Subcutaneous adipose tissue (tissue), 4 donors: ENCODE results near the gene RNPEP. TPM values are rescaled to one million over a fixed set of nuclear protein-coding genes. Genes with fewer than 3 reads are reported as not detected.

ENCODE experiments used
- total RNA-seq, 4 donors: library from RNA; depleted of rRNA; stranded (reverse); fragments of >200 nt; gene quantifications; one replicate each; pipeline ENCODE4 v1.1.0, GENCODE V29; 2016
- TF ChIP-seq, protein P1 (sequence below): fragments of 450-650 bp; IDR thresholded peaks from one replicate; pipeline ENCODE4 v1.5.1; 2016; ENCODE audit warnings: low read depth, mild to moderate bottlenecking, control low read depth, antibody characterized with exemption, moderate library complexity

RNPEP gene
- total RNA-seq, 4 donors from 2014 or later, result 38.5 to 68.8 (median 47.7) TPM

DNA sequence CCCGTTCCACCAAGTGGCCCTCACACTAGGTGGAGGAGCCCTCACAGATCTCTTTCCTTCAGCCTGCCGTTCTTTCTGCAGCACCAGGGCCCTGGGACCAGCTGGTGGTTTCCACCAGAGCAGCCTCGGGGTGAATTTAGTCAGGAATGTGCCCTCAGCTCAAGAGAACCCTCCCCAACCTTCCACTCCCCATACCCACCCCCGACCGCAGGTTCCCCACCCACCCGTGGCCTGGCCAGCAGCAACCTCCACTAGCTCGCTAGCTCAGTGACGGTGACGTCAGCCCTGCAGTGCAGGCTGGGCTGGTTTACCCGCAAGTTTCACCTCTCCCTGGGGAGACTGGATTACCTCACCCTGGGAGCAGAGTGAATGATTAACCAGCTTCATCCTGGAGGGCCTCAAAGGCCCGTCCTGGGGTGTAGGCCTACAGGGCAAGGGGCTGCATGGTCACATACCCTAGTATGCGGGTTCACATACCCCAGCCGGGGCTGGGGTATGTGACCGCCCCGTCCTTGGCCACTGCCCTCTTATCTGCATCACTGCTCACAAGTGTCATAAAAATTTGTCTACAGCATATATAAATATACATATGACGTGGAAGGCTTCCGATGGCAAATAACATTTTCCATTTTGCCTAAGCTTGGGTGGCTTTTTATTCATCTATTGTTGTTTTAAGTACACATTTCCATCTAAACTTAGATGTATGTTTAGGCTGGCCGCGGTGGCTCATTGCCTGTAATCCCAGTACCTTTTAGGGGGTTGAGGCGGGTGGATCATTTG lies 52.4 kb downstream of the RNPEP start:
- TF ChIP-seq, protein P1, sequence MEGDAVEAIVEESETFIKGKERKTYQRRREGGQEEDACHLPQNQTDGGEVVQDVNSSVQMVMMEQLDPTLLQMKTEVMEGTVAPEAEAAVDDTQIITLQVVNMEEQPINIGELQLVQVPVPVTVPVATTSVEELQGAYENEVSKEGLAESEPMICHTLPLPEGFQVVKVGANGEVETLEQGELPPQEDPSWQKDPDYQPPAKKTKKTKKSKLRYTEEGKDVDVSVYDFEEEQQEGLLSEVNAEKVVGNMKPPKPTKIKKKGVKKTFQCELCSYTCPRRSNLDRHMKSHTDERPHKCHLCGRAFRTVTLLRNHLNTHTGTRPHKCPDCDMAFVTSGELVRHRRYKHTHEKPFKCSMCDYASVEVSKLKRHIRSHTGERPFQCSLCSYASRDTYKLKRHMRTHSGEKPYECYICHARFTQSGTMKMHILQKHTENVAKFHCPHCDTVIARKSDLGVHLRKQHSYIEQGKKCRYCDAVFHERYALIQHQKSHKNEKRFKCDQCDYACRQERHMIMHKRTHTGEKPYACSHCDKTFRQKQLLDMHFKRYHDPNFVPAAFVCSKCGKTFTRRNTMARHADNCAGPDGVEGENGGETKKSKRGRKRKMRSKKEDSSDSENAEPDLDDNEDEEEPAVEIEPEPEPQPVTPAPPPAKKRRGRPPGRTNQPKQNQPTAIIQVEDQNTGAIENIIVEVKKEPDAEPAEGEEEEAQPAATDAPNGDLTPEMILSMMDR, result no peak

DNA sequence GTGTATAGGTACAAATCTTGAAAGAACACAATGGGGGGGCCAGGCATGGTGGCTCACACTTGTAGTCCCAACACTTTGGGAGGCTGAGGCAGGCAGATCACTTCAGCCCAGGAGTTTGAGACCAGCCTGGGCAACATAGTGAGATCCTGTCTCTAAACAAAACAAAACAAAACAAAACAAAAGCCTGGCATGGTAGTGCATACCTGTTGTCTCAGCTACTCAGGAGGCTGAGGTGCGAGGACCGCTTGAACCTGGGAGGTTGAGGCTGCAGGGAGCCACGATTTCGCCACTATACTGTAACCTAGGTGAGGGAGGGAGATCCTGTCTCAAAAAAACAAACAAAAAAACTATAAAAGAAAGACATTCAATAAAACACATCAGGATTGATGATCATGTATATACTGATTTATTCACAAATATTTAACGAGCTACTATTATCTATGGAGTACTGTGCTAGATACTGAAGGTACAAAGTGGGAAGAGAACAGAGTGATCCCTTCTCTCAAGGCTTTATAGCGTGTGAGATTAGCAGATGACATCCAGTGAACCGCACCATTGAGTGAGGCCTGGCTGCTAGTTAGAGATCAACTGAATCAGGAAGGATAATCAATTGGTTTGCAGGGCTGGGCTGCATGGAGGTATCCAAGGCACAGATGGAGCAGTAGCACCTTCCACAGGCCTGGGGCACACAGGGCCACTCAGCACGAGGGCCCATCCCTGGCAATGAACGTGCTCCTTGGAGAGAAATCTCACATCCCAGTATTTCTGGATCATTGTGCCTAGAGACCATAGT lies 54.3 kb downstream of the RNPEP start:
- TF ChIP-seq, protein P1, result no peak

DNA sequence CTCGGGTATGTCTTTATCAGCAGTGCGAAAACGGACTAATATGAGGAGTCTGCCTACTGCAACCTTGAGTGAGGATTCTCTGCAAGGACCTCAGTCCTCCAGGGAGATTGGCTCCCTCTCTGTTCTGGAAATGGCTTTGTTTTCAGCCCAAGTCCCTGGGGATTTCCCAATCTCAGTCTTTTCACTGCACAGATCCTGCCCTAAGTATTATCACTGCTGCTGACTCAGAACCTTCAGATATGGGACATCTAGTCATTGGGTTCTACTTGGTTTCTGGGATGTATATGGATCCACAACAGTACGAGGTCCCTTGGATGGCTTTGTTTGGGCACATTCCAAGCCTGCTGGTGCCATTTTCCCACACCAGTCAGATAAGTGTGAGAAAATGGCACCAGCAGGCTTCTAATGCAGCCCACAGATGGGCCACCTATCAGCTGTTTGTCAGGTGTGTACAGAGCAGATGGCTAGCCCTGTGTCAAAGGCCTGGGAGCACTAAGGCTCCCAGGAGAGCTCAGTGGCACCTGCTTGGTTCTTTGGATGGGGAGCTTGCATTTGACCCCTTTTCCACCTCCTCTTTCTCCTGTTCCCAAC lies 55.4 kb downstream of the RNPEP start:
- TF ChIP-seq, protein P1, result no peak

DNA sequence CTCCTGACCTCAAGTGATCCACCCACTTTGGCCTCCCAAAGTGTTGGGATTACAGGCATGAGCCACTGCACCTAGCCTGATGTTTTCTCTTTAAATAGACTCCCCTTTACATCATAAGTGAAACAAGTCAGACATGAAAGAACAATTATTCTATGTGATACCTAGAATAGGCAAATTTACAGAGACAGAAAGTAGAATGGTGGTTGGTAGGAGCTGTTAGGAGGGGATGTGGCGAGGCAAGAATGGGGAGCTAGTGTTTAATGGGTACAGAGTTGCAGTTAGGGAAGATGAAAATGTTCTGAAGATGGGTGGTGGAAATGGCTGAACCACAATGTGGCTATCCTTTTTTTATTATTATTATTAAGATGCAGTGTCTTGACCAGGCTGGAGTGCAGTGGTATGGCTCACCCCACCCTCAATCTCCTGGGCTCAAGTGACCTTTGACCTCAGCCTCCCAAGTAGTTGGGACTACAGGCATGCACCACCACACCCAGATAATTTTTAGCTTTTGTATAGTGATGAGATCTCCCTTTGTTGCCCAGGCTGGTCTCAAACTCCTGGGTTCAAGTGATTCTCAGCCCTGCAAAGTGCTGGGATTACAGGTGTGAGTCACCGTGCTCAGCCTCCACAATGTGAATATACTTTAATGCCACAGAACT lies 56.4 kb downstream of the RNPEP start:
- TF ChIP-seq, protein P1, result no peak

DNA sequence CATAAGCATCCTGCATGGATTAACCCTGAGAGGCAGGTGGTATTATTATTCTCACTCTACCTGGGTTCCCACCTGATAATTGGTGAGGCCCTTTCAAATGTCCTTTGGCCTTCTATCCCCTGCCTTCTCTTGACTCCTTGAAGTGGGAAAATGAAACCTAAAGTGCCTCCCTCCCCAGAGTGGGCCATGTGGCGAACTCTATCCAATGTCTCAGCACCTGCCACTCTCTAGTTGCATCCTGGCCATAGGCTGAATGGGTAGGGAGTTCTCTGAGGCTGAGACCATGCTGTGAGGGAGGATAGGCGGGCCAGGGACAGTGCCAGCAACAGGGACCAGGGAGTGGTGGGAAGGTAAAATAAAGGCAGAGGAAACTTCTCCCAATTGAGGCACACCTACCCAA lies 63.3 kb downstream of the RNPEP start:
- TF ChIP-seq, protein P1, result no peak

DNA sequence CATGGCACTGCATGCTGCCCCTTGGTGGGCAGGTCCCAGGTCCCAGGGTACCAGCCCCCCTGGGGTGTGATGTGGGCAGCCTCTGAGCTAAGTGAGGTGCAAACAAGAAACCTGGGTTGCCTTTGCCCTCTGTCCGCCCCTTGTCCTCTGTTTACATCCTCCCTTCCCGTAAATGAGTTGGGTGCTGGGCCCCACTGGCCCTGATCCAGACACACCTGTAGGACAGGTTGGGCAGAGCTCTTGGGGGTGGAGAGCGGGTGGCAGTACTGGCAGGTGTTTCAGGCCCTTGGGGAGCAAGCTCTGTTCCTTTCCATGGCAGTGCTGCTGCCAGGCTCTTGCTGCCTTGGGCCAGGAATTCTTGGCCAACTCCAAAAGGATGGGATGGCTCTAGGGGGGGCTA lies 63.8 kb downstream of the RNPEP start:
- TF ChIP-seq, protein P1, result no peak
